Mucosa of gallbladder (tissue), 1 donor: ENCODE measurements around the gene KIAA0753. TPM values are rescaled to one million over a fixed set of nuclear protein-coding genes. Genes with fewer than 3 reads are reported as not detected.
"Not testable (repeated sequence)": the region's sequence is repeated elsewhere in the genome, so short reads cannot be mapped to it uniquely, and the experiment has no call there.

ENCODE experiments used
- DNase-seq: peaks from one replicate; pipeline ENCODE4 v3.0.0-alpha.2; 2020; ENCODE audit warnings: low spot score
- total RNA-seq: library from RNA; stranded (reverse); gene quantifications from one replicate; pipeline ENCODE4 v1.2.1, GENCODE V29; 2021
- donor health status: DM: no; HTN: no; CAD: no.

The KIAA0753 gene
- total RNA-seq, 1 donor from 2014 or later = 21.4 TPM

GRCh38 chr17:6596941-6597340 is 43.6 kb downstream of the KIAA0753 start:
- no peak for DNase-seq

GRCh38 chr17:6596511-6596910 is 44.0 kb downstream of the KIAA0753 start:
- DNase-seq = no peak

DNA sequence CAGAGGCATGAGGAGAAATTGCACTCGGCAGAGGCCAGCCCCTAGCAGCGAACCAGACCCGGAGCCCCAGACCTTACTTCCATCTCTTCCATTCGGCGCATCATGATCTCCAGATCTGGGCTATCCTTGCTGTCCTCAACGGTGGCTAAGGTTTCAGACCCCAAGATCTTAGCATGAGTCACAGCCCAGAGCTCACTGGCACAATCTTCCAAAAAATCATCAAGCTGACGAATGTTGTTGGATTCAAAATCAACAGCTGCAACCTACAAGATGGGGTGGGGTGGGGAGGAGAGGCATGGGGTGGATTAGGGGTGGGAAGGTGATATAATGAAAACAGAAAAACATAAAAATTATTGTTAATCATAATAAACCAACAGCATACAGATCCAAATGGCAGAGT is 44.4 kb downstream of the KIAA0753 start:
- no peak for DNase-seq

- DNase-seq = not testable (repeated sequence)
Observed at GRCh38 chr17:6593371-6593770, 47.1 kb downstream of the KIAA0753 start.

DNA sequence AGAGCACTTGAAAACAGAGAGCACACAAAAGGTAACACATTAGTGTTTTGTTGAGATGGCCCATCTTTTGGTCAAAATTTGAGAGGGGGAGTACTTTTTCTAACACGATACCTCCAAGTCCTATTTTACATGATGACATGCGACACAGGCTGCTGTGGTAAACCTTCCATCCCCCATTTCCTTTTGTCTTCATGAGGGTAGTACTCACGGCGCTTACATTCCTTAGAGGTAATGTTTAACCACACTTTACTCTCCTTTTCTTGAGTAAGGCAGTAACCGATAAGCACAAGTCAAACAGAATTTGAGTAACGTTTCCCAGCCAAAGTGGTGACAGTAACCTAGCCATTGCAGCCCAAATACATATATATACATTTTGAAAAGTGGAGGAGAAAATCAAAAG is 48.3 kb downstream of the KIAA0753 start:
- DNase-seq = peak; percentile 26

DNA sequence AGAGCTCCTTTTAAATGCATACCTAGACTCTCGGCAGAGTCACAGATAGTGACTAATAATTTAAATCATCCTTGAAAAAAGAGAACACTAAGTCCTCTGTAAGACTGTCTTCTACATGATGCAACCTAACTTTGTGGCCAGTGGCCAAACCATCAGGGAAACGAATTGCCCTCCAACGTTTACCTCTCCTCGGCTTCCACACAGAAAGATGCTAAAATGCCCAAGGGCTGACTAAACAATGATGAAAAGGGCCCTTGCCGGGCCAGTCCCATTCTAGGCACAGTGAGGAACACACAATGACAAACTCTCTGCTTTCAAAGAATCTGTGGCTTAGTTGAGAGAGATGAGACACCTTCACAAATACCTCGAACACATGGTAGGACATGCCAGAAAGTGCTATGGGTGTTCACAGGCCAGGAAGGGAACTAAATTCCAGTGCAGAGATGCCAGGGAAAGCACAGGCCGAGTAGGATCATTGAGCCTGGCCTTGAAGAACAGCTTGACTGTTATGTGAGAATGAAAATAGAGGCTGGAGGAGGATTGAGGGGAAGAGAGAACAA is 48.8 kb downstream of the KIAA0753 start:
- DNase-seq = no peak

- DNase-seq = no peak
Observed at GRCh38 chr17:6589266-6589946, 51.1 kb downstream of the KIAA0753 start.

DNA sequence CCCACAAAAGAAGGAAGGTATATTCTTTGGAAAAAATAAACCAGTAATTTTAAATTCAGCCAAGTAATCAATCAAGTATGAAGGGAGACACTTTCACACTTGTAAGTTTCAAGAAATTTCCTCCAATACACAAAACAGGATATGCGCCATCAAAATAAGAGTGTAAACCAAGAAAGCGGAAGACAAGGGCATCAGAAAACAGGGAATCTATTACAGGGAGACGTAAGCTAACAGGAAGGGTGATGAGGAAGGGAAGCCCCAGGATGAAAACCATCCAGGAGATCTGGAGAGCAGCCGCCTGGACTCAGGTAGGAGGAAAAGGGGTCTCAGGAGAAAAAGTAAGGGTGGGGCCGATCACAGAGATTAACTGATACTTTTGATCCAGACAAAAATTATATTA is 52.3 kb downstream of the KIAA0753 start:
- no peak for DNase-seq

- no peak for DNase-seq
Observed at GRCh38 chr17:6587310-6587709, 53.2 kb downstream of the KIAA0753 start.

DNA sequence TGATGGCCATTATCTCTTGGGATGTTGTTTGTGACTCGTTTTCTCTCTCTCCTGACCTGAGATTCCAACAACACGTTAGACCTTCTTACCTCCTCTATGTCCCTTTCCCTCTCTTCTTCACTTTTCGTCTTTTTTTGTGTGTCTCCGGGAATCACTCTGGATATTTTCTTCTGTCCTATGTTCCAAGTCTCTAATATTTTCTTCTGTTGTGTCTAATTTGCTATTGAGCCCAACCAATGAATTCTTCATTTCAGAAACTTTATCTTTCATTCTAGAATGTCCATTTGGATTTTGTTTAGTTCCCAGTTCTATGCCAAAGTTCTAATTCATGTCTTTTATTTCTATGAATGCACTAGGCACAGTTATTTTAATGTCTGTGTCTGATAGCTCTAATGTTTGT is 57.1 kb downstream of the KIAA0753 start:
- no peak for DNase-seq

DNA sequence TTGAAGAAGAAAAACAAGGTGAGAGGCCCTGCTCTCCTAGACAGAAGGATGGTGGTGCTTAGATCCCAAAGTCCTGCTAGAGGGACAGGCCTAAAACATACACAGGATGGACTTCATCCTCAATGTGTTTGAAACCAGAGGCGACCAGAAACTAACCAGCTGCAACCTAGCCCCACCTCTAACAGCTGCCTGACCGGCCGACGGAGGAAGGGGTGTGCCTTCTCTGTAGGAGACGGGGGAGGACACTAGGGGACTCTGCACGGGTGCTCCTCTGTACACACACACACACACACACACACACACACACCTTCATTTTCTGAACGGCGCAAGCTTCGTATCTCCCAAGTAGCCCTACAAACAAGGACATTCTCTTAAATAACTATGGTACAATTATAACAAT is 59.9 kb downstream of the KIAA0753 start:
- no peak for DNase-seq

- DNase-seq = no peak
Observed at GRCh38 chr17:6578491-6578890, 62.0 kb downstream of the KIAA0753 start.

GRCh38 chr17:6577686-6578263 is 62.7 kb downstream of the KIAA0753 start:
- DNase-seq = no peak

DNA sequence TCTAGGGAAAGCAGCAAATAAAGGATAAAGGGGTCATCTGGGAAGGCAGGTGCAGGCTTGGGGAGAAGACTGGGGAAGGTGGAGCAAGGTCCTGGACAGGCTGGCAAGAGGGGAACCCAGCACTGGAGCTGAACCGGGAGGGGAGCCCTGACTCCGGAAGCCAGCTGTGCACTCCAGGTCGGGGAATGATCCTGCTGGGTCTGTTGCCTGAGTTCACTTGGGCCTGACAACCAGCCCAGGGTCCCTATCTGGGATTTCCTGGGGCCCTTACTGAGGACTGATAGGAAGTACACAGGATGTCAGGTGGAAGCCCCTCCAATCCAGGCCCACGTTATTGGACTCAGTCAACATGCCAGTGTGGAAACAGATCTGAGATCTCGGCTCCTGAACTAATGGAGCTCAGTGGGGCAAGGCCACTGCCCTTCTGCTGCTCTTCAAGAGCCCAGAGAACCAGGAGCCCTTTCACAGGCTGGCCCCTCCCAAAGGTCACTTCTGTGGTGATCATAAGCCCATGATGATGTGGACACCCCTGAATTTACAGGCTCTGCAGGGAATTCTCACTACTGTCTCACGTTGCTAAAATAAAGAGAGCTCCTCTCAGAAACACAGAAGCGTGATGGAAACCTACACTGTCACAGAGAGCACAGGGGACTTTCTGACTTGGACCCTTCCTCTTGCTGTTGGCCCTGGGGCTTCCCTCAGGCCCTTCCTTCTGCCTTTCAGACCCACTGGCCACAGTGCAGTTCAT is 64.3 kb downstream of the KIAA0753 start:
- no peak for DNase-seq

DNA sequence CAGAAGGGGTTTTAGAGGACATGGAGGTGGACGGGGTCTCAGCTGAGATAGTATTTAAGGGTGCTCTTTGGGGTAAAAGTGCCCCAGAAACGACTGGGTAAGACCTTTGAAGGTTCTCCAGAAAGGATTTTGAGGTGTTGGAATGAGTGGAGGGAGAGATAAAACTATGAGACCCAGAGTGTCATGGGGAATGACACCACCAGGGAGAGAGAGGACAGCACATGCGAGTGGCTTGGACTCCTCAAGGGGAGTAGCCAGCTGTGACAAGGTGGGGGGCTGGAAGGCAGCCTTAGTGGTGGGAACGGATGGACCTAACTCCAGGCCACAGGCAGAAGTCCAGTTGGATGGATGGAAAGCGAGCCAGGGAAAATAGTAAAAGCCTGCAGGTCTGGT is 64.9 kb downstream of the KIAA0753 start:
- no peak for DNase-seq

DNA sequence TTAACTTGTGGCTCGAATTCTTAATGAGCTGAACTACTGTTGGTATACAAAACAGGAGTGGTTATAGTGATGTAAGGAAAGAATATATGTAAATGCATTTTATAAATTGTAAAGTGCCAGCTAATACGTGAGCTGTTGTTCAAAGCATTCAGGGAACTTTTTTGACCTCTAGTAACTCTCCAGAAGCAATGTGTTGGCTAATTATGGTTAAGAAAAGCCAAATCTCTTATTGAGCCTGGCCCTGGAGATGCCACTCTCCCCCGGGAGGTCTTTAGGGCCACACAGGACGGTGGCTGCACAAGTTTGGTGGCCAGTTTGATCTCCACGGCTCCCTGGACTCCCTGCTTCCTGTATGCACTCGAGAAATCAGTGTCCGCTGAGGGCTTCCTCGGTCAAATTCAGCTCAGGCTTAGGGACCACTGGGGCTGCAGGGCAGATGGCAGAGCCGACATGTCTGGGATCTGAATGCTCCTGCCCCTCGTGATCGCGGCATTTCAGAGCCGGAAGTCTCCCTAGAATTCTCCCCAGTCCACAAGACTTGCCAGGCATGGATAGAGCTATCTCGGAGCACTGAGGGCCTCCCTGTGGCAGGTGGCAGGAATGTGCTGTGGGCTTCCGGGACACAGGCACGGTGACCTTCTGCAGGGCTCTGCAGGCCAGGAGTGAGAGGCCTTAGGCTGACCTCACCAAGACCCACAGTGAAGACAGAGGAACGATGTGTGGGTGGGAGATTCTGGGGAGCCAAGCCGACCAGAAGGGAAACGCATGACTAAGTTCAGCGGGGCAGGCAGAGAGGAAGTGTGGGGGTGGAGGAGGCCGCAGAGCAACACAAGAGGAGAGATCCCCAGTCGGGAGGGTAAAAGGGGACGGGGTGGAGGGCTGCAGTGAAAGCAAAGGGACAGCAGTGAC is 65.6 kb downstream of the KIAA0753 start:
- peak; percentile 49 for DNase-seq

DNA sequence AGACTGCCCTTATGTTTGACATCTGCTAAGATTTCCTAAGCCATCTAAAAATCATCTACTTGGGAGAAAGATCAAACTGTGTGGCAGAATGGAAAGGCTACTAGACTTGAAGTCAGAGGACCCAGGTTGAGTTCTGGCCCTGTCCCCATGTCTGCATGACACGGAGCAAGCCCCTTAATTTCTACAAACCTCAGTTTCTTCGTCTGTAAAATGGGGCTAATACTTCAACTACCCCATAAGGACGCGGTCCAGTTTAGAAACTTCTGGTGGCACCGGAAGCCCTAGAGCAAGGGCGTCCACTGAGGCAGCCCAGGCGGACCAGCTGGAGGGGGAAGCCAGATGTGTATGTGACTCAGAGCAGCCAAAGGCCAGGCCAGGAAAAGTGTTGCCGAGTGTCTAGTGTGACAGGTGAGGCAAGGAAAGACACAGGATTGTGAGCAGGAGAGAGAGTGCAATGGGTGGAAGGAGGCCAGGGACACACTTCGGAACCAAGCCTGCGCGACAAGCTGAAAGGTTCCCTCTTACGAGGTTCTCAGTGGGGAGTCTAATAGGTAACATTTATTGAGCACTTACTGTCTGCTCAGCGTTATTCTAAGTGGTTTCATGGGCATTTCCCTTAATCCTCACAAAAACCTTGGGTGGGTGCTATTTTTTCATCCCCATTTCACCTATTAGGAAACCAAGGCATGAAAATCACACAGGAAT is 66.4 kb downstream of the KIAA0753 start:
- no peak for DNase-seq

GRCh38 chr17:6573495-6573894 is 67.0 kb downstream of the KIAA0753 start:
- DNase-seq = not testable (repeated sequence)

GRCh38 chr17:6572972-6573370 is 67.5 kb downstream of the KIAA0753 start:
- DNase-seq = no peak

- DNase-seq = no peak
Observed at GRCh38 chr17:6571452-6571781, 69.1 kb downstream of the KIAA0753 start.
